ENCODE data around the gene DNAJC4.

Gene DNAJC4, protein sequence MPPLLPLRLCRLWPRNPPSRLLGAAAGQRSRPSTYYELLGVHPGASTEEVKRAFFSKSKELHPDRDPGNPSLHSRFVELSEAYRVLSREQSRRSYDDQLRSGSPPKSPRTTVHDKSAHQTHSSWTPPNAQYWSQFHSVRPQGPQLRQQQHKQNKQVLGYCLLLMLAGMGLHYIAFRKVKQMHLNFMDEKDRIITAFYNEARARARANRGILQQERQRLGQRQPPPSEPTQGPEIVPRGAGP

DNA sequence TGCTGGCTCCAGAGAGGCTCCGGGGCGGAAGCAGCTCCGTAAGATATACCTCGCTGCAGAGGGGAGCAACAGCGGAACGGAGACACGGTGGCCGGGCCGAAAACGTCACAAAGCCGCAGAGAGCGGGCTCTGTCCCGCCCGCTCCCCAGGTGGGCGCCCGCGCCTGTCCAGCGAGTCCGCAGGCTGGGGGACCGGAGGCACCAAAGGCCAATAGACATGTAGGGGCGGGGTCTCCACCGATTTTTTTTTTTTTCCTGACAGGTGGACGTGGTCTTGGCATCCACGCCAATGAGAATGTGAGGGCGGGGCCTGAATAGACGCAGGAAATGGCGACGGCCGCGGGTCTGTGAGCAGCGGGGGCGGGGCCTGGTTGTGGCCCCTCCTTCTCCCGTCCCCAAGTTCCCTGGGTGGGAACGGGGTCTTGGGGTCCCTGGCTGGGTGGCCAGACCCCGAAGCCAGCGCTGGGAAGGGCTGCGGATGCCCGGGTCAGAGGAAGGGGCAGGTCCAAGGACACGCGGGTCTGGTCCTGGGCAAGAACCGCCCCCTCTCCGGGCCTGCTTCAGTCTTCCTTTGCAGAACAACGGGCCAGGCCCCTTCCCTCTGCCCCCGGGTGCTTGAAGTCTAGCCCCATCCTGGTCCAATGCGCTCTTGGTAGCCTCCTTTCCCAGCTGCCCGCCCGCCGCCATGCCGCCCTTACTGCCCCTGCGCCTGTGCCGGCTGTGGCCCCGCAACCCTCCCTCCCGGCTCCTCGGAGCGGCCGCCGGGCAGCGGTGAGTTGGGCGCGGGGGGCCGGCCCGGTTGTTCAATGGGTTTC lies at the start of gene DNAJC4:
Gene DNAJC4 (plus strand): TSS at position 378 of the 814 bp plus-strand sequence. CDS start 307 bp downstream, at position 685.
- peak; percentile 91 to 92 for DNase-seq
- peak; percentile 62 for TF ChIP-seq POLR2A (IDR thresholded peaks at IDR 0.05; ENCODE audit: low read length)
- no peak for TF ChIP-seq GATA1 (IDR thresholded peaks at IDR 0.05; ENCODE audit: low read depth, low read length)

DNA sequence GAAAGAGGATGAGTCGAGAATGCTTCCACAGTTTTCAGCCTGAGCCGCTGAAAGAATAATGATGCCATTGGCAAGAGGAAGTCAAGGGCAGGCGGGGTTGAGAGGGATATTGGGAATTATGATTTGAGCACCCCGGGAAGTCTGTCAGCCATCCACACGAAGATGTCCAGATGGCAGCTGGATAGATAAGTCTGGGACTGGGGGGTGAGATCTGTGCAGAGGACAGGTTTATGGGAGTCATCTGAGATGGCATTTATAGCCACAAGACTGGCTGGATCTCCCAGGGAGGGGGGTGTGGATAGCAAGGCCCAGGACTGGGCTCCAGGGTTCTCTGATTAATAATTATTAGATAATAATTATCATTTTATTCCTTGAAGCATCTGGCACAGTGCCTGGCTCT lies 49.5 kb upstream of the DNAJC4 start:
- no peak for DNase-seq
- no peak for TF ChIP-seq POLR2A (IDR thresholded peaks at IDR 0.05; ENCODE audit: low read length)

DNA sequence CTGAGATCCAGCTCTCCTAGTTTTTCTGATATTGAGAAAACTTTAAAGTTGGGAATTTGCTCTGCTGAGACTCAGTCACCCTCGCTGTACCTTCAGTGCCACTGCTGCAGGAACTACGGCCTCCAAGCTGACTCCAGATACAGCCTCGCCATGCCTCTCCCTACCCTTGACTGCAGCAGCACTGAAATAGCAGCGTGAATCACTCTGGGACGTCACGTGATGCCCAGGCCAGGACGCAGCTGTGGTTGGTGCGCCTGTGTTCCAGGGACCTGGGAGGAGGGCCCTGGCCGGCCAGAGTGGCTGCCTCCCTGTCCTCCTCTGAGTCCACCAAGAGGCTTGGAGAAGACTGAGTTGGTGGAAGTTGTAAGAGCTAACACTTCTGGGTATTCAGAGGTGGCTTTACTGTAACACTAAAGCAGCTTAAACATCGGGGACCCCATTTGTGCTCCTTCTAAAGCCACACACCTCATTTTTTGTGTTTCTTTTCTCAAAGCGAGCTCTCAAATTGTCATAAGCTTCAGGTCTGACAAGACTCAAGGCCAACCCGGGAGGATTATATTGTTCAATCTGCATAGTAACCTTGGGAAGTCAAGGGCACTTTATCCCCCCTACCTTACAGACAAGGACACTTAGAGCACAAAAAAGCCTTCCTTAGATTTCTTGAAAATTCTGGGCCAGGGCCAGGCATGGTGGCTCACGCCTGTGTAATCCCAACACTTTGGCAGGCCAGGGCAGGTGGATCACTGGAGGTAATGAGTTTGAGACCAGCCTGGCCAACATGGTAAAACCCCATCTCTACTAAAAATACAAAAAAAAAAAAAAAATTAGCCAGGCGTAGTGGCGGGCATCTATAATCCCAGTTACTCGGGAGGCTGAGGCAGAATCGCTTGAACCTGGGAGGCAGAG lies 48.6 kb upstream of the DNAJC4 start:
- no peak for TF ChIP-seq GATA1 (IDR thresholded peaks at IDR 0.05; ENCODE audit: low read depth, low read length)
- peak; percentile 64 for TF ChIP-seq POLR2A (IDR thresholded peaks at IDR 0.05; ENCODE audit: low read length)
- peak; percentile 84 to 90 for DNase-seq

DNA sequence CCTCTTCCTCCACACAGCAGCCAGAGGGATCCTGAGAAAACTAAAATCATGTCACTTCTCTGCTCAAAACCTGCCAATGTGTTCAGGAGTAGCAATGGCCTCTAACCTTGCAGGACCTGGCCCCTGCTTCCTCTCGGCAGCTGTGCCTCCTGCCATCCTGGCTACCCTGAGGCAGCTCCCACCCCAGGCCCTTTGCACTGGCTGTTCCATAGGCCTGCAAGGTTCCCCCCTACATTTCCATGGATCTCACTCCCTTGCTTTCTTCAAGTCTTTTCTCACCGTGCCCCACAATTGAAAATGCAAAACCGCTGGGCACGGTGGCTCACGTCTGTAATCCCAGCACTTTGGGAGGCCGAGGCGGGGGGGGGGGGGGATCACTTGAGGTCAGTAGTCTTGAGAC lies 46.5 kb upstream of the DNAJC4 start:
- TF ChIP-seq GATA1 (IDR thresholded peaks at IDR 0.05; ENCODE audit: low read depth, low read length) (no peak), POLR2A (IDR thresholded peaks at IDR 0.05; ENCODE audit: low read length) (no peak)
- DNase-seq = no peak

DNA sequence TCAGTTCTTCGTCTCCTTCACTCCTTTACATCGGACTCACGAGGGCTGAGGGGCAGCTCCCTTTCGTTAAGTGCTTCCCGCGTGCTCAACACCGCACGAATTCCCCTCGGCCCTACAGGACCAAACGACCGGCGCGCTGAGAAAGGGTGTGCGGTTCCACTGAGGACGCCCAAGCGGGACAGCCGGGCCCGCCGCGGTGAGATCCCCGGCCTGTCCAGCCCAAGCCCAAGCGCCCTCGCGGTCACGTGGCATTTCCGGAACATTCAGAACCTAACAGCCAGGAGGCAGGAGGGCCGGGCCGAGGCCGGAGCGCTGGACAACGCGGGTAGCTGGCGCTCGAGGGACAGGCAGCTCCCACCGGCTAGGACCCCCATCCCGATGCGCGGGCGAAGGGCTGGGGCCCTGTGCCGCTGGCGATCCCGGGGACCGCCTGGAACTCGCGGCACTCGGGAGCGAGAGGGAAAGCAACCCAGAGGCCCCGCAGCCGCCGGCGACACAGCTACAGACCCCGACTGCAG lies 45.1 kb upstream of the DNAJC4 start:
- DNase-seq = peak; percentile 92 to 94
- TF ChIP-seq GATA1 (IDR thresholded peaks at IDR 0.05; ENCODE audit: low read depth, low read length) (no peak), POLR2A (IDR thresholded peaks at IDR 0.05; ENCODE audit: low read length) (peak; percentile 96)

DNA sequence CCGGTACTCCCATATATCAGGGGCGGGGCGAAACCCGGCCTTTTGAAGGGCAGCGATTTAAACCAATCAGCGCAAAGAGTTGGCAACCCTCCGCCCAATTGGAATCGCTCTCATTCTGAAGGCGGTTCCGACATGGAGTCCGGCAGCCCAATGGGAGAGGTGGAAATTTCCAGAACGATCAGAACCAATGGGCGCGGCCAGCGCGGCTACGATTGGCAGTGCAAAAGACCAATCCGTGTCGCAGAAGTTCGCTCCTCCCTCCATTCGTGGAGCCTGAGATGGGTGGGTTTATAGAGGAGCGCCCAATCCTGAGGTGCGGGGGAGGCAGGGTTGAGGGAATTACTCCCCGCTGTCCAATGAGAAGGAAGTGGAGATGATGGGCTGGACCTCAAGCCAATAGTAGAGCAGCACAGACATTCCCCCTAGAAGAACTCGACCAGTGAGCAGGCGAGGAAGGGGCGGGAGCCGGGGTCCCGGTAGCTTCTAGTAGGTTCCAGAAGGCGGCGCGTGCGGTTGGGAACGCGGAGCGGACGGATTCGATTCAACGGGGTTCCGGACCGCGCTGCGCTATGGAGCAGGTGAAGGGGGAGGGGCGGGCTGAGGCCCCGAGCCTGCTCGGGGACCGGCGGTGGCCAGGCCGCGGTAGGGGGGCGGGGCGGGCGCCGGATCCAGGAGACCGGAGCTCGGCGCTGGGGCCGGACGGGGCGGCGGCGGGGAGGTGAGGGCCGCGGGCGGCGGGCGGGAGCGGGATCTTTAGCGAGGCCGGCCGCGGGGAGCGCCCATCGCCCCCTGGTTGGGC lies 44.5 kb upstream of the DNAJC4 start, which contains the start of gene STIP1:
Gene STIP1 (plus strand): TSS at position 479 of the 799 bp plus-strand sequence. CDS start 91 bp downstream, at position 570.
- TF ChIP-seq POLR2A (IDR thresholded peaks at IDR 0.05; ENCODE audit: low read length) = peak; percentile 83
- TF ChIP-seq GATA1 (IDR thresholded peaks at IDR 0.05; ENCODE audit: low read depth, low read length) = no peak
- DNase-seq = peak; percentile 100

DNA sequence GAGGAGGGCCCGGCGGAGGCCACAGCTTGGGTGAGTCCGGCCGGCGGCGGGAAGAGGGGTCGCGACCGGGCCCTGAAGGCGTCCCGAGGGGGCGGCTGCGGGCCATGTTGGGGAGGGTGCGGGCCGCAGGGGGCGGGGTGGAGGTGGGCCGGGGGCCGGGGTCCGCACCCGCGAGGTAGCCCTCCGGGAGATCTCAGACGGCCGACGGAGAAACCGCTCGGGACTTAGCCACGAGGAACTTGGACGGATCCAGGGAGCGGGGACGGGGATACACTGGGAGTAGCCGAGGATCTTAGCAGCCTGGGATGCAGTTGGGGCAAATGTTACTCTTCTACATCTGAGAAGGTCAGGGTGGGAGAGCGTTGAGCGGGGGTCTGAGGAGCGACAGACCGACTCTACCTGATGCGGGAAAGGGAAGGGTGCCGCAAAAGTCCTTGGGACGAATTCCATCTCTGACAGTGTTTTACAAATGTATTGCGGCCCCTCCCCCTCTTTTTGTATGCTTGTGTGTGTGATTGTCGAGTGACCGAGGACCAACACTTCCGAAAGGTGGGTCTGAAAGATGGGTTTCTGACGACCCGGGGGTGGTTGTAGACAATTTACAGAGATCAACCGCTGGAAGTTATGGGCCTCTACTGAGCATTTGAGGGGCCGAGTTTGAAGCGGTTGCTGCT lies 43.7 kb upstream of the DNAJC4 start:
- peak in 1 of 2 experiments; percentile 58 for DNase-seq
- TF ChIP-seq GATA1 (IDR thresholded peaks at IDR 0.05; ENCODE audit: low read depth, low read length) (no peak), POLR2A (IDR thresholded peaks at IDR 0.05; ENCODE audit: low read length) (no peak)

DNA sequence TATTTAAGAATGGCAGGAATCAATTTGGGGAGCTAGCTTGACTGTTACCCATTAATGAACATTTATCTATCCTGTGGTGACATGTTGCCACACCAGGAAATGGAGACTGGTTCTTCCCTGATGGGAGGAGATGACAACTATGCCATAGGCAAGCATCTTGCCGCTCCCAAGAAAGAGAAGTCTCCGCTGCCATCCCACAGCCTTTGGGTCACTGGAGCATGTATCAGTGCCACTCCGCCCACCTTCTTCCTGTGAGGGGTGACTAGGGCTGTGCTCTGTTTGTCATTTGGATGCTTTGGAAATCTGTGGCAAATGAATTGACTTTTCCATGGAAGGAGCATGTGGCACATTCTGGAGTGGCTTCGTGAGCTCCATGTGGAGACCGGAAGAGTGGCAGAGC lies 37.9 kb upstream of the DNAJC4 start:
- TF ChIP-seq POLR2A (IDR thresholded peaks at IDR 0.05; ENCODE audit: low read length) (no peak), GATA1 (IDR thresholded peaks at IDR 0.05; ENCODE audit: low read depth, low read length) (no peak)
- no peak for DNase-seq

DNA sequence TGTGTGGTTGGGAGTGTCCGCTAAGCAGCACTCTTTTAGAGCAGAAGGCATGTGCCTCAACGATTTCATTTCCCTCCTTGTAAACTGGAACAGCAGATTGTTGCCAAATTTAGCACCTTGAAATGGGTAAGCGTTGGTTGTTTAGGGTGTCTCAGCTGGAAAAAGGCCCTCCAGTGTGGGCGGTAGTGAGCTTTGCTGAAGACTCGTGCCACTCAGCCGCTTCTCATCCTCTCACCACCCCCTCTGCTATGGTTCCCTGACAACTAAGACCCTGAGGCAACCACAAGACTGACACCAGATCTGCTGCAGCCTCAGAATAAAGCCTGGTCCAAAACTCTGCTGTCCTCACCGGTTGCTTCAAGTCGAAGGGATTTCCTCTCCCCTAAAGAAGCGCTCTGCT lies 33.7 kb upstream of the DNAJC4 start:
- TF ChIP-seq GATA1 (IDR thresholded peaks at IDR 0.05; ENCODE audit: low read depth, low read length) (no peak), POLR2A (IDR thresholded peaks at IDR 0.05; ENCODE audit: low read length) (no peak)
- DNase-seq = no peak

DNA sequence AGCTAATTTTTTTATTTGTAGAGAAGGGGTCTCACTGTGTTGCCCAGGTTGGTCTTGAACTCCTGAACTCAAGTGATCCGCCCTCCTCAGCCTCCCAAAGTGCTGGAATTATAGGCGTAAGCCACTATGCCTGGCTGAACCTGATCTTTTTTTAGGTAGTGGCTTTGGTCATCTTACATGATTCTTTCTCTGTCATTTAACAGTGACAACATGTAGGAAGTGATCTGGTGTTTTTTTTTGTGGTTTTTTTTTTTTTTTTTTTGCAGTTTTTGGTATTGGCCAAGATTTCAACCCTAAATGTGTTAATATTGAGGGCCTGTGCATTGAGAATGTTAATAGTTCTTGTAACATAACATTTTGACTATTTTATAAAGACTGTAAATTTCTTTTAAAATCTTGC lies 31.8 kb upstream of the DNAJC4 start:
- no peak for TF ChIP-seq POLR2A (IDR thresholded peaks at IDR 0.05; ENCODE audit: low read length)
- TF ChIP-seq GATA1 (IDR thresholded peaks at IDR 0.05; ENCODE audit: low read depth, low read length) = no peak
- DNase-seq = no peak

DNA sequence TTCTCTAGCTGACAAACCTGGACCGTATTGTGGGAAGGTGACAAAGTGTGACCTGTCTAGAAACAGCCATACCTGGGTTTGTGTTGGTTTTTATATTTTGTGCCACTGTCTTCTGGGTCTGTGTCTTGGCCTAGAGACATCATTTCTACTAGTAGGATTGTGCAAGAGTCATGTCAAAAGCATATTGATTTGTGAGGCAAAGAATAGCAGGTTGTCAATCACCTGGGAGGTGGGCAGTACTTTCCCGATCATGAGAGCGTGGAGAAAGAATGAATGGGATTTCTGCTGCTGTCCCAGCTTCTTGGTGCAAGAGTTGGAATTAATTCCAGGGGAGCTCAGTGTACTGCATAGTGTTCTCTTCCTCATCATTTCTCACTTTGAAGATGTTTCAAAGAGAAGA lies 28.8 kb upstream of the DNAJC4 start:
- DNase-seq = no peak
- TF ChIP-seq GATA1 (IDR thresholded peaks at IDR 0.05; ENCODE audit: low read depth, low read length) = no peak
- TF ChIP-seq POLR2A (IDR thresholded peaks at IDR 0.05; ENCODE audit: low read length) = no peak

DNA sequence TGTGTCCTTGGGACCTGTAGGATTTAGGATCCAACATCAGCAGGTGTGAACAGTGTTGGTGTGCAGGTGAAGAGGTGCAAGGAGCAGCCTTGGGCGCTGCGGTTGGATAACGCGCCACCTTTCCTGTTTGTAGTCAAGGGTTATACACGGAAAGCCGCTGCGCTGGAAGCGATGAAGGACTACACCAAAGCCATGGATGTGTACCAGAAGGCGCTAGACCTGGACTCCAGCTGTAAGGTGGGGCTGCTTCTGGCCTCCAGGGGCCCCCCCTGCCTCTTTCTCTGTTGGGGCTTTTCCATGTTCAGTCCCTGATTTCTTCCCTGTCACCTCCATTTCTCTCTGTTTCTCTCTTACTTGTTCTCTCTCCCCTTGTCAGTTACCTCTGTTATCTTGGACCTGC lies 27.4 kb upstream of the DNAJC4 start:
- no peak for TF ChIP-seq POLR2A (IDR thresholded peaks at IDR 0.05; ENCODE audit: low read length)
- TF ChIP-seq GATA1 (IDR thresholded peaks at IDR 0.05; ENCODE audit: low read depth, low read length) = no peak
- DNase-seq = no peak
